HG03575 (cell line): ENCODE results near the gene HMG20A.

Experiments used
- ATAC-seq: cut with Tn5 transposase; IDR thresholded peaks from one replicate; pipeline ENCODE4 v1.9.1; 2021; ENCODE audit not compliant: unreplicated experiment, insufficient number of reproducible peaks, low FRiP score; ENCODE audit errors: extremely low read depth

The HMG20A gene

DNA sequence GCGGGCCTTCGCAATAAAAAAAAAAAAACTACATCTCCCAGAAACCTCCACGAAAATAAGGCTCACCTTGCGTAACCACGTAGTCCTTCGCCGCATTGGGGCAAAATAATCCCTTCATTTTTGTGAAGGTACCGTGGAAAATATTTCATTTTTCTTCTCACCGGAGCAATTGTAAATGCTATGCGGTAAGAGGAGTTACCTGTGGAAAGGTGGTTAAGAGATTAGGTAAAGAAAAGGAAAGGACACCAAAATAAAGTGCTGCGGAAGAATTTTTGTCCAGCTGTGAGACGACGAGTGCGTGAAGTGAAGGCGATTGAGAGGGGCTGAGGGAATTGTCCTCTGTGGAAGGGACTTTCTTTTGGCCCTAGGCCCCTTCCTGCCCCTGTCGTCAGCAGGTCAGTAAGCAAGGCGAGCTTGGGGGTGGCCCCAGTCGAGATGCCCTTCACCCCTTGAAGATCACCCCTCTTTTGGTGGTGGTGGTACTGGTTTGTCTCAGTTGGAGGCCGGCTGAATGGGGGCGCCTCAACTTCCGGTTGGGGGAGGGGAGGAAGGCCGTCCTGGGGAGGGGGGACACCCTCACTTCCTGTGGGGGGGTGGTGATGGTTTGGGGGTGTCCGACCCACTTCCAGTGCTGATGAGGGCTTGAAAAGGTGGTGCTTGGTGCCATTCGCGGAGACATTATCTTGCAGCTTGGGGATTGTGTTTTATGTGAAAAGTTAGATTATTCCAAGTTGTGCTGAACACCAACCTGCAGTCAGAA is at the start of gene HMG20A:
Gene HMG20A (plus strand): TSS at position 279 of the 760 bp plus-strand sequence. CDS start 37,520 bp downstream, outside the sequence.
- ATAC-seq: no peak

DNA sequence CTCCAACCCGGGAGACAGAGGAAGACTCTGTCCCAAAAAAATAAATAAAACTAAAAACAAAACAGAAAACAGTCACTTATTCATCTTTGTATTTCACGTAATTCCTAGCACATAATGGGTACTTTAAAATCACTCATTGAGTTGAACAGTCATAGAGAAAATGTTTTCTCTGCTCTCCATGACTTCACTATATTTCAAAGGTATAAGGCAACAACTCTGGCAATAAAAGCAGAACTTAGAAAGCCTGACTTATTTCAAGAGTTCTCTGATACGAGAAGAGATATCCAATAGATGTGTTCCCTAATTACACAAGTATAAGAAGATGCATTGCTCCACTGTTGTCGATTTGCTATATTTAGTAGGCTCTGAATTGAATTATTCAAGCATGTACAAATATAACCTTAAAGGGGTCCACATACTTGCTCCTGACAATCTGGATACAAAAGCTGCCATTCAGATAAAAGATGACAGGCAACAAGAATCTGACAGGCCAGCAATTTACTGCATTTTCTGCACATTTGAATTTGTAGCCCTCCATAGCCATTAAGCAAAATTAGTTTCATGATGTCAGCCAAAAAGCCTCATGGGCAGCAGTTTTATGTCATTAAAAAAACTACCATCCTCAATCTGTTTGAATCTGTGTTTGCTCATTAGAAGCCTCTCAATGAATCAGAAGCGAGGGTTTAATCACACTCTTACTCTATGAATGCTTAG is 48.7 kb upstream of the HMG20A start:
- no peak for ATAC-seq

DNA sequence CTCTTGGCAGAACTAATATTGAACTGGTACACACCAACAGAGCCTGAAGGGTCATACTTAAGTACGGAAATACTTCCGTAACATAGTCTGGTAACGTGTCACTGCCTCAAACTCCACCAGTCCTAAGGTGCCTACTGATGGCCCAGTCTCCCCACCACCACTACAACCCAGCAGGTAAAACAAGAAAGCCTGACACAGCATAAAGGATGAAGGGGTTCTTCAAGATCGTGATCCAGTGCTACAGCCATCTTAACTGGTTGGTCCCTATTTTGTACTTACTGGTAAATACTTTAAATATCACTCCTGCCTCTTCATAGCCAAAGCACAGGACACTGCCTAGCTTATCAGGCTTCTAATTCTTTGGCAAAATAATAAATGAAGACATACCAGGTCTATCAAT is 47.2 kb upstream of the HMG20A start:
- no peak for ATAC-seq

DNA sequence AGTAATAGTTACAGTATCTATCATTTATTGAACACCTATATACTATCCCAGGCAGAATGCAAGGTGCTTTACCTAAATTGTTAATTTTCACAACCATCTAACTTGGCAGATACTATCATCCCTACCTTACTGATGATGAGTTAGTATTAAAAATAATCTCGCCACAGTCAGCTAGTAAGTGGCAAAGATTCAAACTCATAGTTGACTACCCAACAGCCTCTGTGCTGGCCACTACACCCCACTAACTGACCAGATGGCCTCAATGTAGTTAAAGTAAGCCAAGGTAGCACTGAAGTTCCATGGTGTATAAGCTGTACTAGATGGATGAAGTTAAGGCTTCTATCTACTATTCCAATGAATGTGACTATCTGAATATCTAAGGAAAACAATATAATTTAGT is 45.6 kb upstream of the HMG20A start:
- no peak for ATAC-seq

DNA sequence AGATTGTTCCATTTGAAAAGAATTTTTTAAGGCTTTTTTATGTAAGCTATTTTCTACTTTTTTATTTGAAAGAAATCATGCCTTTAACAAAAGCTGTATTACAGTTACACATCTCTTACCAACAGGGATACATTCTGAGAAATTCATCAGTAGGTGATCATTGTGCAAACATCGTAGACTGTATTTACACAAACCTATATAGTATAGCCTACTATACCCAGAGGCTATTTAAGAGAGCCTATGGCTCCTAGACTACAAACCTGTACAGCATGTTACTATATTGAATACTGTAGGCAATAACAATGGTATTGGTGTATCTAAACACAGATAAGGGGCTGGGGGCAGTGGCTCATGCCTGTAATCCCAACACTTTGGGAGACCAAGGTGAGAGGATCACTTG is 43.9 kb upstream of the HMG20A start:
- no peak for ATAC-seq

DNA sequence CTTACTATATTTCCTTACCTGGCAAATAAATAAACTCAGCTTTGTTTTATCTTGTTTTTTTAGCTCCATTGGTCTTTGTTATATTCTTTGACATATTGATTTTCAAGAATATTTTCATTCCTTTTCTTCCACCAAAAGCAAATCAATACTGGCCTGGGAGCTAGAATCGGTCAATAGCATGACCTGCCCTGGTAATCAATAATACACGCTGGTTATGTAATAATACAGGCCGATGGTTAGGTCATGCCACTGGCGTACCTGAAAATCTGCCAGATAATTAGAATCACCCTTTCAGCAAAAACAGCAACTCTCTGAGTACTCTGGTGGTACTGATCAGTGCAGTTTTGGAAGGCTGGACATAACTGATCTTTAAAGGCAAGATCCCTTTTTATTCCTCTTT is 40.7 kb upstream of the HMG20A start:
- ATAC-seq: no peak

DNA sequence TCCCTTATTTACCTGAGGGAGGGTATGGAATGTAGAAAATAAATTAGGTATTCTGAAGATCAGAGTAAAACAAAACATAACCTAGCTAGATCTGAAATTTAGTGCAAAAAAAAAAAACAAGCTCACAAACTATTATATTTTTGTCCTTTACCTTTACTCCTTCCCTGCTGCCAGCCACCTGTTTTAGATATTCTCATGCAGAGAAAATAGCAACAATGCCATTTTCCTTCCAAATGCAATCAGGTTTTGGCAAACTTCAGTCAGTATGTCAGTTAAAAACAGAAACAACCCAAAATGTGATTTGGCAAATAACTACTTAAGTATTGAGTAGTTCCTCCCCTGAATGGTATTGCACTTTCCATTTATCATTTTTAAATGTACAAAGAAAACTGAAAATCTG is 36.6 kb upstream of the HMG20A start:
- no peak for ATAC-seq

DNA sequence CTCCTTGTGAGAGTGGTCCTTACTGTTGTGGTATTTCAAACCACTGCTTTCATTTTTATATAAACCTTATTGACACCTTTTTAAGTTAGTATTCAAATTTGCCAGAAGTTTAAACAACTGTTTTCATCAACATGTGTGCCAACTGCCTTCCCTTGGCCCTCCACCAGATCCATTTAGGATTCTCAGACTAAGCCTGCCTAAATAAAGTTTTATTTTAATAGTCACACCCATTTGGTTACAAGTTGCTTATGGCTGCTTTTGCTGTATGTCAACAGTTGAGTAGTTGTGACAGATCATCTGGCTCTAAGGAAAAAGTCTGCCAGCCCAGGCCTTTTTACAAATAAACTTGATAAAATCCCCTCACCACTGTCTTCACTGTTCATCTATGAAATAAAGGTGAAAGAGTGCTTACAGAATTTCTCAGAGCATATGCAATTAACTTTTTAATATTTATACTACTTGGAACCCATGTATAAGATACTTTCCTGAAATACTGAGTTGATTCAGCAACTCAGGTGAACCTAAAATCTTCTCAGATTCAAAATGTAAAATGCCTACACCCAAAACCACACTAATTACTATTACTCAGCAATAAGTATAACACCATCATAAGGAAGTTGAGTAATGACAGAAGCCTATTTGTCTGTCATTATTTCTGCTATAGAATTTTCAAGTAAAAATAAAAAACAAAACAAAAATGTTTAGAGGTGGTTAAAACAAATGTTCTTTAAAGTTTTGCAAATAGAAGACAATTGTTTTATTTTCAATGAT is 35.9 kb upstream of the HMG20A start:
- ATAC-seq: no peak

DNA sequence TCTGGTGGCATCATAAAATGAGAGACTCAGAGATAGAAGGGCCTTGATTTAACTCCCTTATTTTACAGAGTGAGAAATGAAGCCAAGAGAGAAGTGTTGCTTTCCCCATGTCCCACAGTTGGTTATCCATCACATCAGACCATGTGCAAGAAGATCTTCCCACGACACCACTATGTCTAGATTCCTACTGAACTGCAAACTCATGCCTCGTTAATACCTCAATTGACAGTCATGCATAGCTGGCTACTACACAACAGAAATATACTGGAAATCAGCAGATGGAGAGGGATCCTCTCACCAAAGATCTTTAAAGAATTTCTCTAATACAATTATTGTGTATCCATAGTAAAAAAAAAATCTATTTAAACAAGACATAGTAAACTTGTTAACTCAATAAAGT is 34.1 kb upstream of the HMG20A start:
- ATAC-seq: no peak

DNA sequence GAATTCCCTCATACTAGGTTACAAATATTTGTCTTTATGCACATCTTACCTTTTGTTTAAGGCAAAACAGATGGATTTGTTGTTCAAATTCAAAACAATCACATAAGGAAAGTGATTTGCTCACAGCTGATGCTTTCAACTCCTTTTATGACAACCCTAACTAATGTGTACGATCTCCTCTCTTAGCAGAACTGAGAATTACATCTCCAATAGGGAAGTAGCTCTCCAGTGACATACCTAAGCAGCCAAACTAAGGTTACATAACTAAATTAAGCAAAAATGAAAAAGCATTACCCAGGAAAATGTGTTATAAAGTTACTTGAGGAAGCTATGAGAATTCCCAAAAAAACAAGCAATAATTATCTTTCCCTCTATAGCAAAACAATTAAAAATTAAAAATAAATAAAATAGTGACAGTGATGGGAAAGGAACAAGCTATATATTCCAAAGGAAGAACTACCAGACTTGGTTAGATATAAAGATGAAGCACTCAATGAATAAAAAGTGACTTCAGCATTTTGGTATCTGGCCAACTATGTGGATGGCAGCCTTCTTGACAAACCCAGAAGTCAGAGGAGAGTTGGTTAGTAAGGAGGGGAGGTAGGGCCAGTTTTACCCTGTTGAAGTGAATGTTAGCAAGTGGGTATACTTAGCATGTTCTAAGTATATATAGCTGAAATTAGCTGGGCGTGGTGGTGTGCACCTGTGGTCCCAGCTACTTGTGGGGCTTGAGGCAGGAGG is 33.2 kb upstream of the HMG20A start:
- ATAC-seq: no peak

DNA sequence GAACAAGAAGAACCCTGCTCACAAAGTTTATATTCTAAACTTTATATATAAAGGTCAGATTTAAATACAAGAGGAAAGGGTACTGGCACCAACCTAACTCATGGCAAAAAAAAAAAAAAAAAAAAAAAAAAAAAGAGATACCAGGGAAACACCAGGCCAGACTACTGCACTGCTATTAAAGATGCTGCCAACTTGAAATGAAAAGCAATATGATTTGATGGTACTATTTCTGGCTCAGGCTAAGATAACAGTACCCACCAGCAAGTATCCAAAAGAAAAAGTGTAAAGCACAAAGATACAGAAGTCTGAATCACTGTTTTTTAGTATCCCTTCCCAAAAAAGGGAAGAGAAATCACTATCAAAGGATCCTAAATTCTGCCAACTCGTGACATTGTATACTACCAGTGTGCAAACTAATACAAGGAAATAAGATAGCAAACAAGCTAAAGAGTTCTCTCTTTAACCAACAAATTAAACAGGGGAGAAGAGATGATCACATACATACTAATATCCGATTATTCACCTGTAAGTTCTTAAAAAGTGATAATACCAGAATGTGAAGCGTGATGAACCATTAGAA is 29.2 kb upstream of the HMG20A start:
- no peak for ATAC-seq

DNA sequence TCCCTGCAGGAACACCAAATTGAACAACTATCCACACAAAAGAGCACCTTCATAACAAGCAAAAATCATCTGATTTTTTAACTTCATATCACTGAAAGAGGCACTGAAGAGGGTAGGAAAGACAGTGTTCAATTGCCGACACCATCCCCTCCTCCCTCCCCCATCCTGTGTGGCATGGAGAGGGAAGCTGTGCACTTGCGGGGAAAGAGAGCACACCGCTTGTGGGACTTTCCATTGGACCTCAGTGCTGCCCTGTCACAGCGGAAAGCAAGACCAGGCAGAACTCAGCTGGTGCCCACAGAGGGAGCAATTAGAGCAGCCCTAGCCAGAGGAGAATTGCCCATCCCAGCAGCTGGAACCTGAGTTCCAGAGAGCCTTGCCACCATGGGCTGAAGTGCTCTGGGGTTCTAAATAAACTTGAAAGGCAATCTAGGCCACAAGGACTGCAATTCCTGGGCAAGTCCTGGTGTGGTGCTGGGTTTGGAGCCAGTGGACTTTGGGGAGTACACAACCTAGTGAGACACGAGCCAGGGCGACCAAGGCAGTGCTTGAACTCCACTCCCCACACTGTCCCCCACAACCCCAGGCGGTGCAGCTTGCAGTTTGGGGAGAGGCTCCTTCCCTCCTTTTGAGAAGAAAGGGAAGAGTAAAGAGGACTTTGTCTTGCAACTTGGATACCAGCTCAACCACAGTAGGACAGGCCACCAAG is 27.8 kb upstream of the HMG20A start:
- ATAC-seq: no peak

DNA sequence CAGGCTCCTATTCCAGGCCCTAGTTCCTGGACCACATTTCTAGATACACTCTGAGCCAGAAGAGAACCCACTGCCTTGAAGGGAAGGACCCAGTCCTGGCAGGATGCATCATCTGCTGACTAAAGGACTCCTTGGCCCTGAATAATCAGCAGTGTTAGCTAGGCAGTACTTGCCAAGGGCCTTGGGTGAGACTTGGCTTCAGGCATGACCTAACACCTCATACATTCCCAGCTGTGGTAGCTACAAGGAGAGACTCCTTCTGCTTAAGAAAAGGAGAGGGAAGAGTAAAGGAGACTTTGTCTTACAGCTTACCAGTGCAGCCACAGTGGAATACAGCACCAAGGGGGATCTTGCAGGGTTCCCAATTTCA is 27.2 kb upstream of the HMG20A start:
- ATAC-seq: no peak

DNA sequence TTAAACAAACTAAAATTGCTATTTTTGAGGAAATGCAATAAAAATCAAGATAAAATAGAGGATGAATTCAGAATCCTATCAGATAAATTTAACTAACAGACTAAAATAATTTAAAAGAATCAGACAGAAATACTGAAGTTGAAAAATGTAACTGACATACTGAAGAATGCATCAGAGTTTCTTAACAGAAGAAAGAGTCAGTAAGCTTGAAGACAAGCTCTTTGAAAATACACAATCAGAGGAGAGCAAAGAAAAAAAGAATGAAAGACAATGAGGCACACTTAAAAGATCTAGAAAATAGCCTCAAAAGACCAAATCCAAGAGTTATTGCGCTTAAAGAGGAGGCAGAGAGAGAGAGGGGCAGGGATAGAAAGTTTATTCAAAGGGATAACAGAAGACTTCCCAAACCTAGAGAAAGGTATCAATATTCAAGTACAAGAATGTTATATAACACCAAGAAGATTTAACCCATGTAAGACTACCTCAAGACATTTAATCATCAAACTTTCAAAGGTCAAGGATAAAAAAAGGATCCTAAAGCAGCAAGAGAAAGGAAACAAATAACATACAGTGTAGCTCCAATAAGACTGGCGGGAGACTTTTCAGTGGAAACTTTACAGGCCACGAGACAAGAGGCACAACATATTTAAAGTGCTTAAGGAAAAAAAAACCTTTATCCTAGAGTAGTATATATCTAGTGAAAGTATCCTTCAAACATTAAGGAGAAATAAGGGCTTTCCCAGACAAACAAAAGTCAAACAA is 25.5 kb upstream of the HMG20A start:
- no peak for ATAC-seq

DNA sequence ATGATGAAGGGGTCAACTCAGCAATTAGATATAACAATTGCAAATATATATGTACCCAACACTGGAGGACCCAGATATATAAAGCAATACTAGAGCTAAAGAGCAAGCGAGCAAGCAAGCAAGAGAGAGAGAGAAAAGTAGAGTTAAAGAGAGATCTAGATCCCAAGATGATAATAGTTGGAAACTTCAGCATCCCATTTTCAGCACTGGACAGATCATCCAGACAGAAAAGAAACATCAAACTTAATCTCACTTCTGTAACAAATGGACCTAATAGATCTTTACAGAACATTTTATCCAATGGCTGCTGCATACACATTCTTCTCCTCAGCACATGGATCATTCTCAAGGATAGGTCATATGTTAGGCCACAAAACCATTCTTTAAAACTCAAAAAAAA is 24.0 kb upstream of the HMG20A start:
- no peak for ATAC-seq

DNA sequence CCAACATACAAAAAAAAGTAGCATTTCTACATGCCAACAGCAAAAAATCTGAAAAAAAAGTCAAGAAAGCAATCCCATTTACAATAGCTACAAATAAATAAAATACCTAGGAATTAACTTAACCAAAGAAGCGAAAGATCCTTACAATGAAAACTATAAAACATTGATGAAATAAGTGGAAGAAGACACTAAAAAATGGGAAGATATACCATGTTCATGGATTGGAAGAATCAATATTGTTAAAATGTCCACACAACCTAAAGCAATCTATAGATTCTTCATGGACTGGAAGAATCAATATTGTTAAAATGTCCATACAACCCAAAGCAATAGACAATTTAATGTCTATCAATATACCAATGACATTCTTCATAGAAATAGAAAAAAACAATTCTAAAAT is 21.8 kb upstream of the HMG20A start:
- ATAC-seq: no peak

DNA sequence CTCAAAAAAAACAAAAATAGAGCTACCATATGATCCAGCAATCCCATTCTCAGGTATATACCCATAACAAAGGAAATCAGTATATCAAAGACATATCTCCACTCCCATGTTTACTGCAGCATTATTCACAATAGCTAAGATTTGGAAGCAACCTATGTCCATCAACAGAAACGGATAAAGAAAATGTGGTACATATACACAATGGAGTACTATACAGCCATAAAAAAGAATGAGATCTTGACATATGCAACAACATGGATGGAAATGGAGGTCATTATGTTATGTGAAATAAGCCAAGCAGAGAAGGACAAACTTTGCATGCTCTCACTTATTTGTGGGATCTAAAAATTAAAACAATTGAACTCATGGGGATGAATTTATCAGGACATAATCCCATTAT is 20.4 kb upstream of the HMG20A start:
- no peak for ATAC-seq
